H1 (cell line): ENCODE measurements around the gene DNAJB12. TPM values are rescaled to one million over a fixed set of nuclear protein-coding genes. Genes with fewer than 3 reads are reported as not detected.

ENCODE experiments used
- ATF3 ChIP-seq: IDR thresholded peaks from 2 replicates; pipeline ENCODE4 v1.6.1; 2011; ENCODE audit warnings: low read depth, mild to moderate bottlenecking, low read length; ENCODE audit not compliant: insufficient read depth
- CBX8 ChIP-seq: fragments of 300-800, 300-1000 bp; sonication (generic); IDR thresholded peaks from 2 replicates; pipeline ENCODE4 v1.7.1; 2016; ENCODE audit warnings: low read depth, low read length, borderline replicate concordance
- CEBPB ChIP-seq: IDR thresholded peaks from 2 replicates; pipeline ENCODE4 v1.6.1; 2012; ENCODE audit warnings: low read depth, low read length
- CHD2 ChIP-seq: IDR thresholded peaks from 2 replicates; pipeline ENCODE4 v1.6.1; 2012; ENCODE audit warnings: low read length, improper control_type of control experiment
- EP300 ChIP-seq, 2 experiments: IDR thresholded peaks; 1 replicate in 1 of 2; 2 replicates in 1 of 2; pipeline ENCODE4 v1.6.1; 2011 to 2012; ENCODE audit warnings: low read depth in 2 of 2, low read length in 2 of 2, mild to moderate bottlenecking in 2 of 2, borderline replicate concordance in 1 of 2, inconsistent platforms in 1 of 2, moderate library complexity in 1 of 2
- EZH2 ChIP-seq: fragments of 200-600 bp; sonication (generic); IDR thresholded peaks from 2 replicates; pipeline ENCODE4 v1.7.1; 2012; ENCODE audit warnings: low read depth, mild to moderate bottlenecking, moderate library complexity, low read length, inconsistent platforms; ENCODE audit not compliant: severe bottlenecking
- FOSL1 ChIP-seq: IDR thresholded peaks from 2 replicates; pipeline ENCODE4 v1.6.1; 2011; ENCODE audit warnings: mild to moderate bottlenecking, low read depth, low read length, moderate library complexity; ENCODE audit not compliant: insufficient read depth
- GABPA ChIP-seq: IDR thresholded peaks from 2 replicates; pipeline ENCODE4 v1.6.1; 2011; ENCODE audit warnings: mild to moderate bottlenecking, low read length, moderate library complexity, borderline replicate concordance; ENCODE audit not compliant: insufficient read depth
- JUND ChIP-seq: IDR thresholded peaks from 2 replicates; pipeline ENCODE4 v1.6.1; 2011; ENCODE audit warnings: mild to moderate bottlenecking, improper control_type of control experiment, low read length
- KDM1A ChIP-seq: fragments of 200-600, 300-600 bp; sonication (generic); IDR thresholded peaks from 2 replicates; pipeline ENCODE4 v1.7.1; 2016; ENCODE audit warnings: mild to moderate bottlenecking, low read length, borderline replicate concordance
- KDM4A ChIP-seq: IDR thresholded peaks from one replicate; pipeline ENCODE4 v1.7.1; 2012; ENCODE audit warnings: low read depth, mild to moderate bottlenecking, moderate library complexity, low read length, inconsistent platforms; ENCODE audit not compliant: severe bottlenecking
- MAFK ChIP-seq: IDR thresholded peaks from 2 replicates; pipeline ENCODE4 v1.6.1; 2012; ENCODE audit warnings: low read depth, mild to moderate bottlenecking, improper control_type of control experiment, low read length
- NRF1 ChIP-seq: IDR thresholded peaks from 2 replicates; pipeline ENCODE4 v1.6.1; 2011; ENCODE audit warnings: mild to moderate bottlenecking, low read depth, low read length, improper control_type of control experiment
- PHF8 ChIP-seq: fragments of 200-600 bp; sonication (generic); conservative IDR thresholded peaks from 2 replicates; pipeline ENCODE4 v1.7.1; 2012; ENCODE audit warnings: low read depth, mild to moderate bottlenecking, inconsistent platforms, low read length, moderate library complexity
- RAD21 ChIP-seq, 2 experiments: IDR thresholded peaks in 1 of 2; conservative IDR thresholded peaks in 1 of 2; 2 replicates each; pipeline ENCODE4 v1.6.1; 2011; ENCODE audit warnings: low read depth in 2 of 2, low read length in 2 of 2, improper control_type of control experiment in 1 of 2, inconsistent platforms in 1 of 2, mild to moderate bottlenecking in 1 of 2, moderate library complexity in 1 of 2
- RFX5 ChIP-seq: IDR thresholded peaks from 2 replicates; pipeline ENCODE4 v1.6.1; 2011; ENCODE audit warnings: low read depth, low read length, improper control_type of control experiment, borderline replicate concordance
- RXRA ChIP-seq: IDR thresholded peaks from 2 replicates; pipeline ENCODE4 v1.6.1; 2011; ENCODE audit warnings: low read depth, mild to moderate bottlenecking, low read length, moderate library complexity; ENCODE audit not compliant: insufficient read depth
- SIN3A ChIP-seq, 2 experiments: IDR thresholded peaks in 1 of 2; conservative IDR thresholded peaks in 1 of 2; 2 replicates each; pipeline ENCODE4 v1.6.1; 2011 to 2012; ENCODE audit warnings: low read length in 2 of 2, improper control_type of control experiment in 1 of 2, low read depth in 1 of 2, mild to moderate bottlenecking in 1 of 2
- SIX5 ChIP-seq: IDR thresholded peaks from 2 replicates; pipeline ENCODE4 v1.6.1; 2011; ENCODE audit warnings: mild to moderate bottlenecking, low read depth, low read length
- SP4 ChIP-seq: IDR thresholded peaks from 2 replicates; pipeline ENCODE4 v1.6.1; 2012; ENCODE audit warnings: low read length, inconsistent platforms
- SRF ChIP-seq: IDR thresholded peaks from 2 replicates; pipeline ENCODE4 v1.6.1; 2011; ENCODE audit warnings: mild to moderate bottlenecking, low read depth, low read length, moderate library complexity
- SUZ12 ChIP-seq: fragments of 200-600 bp; sonication (generic); IDR thresholded peaks from 2 replicates; pipeline ENCODE4 v1.6.1; 2012; ENCODE audit warnings: mild to moderate bottlenecking, inconsistent platforms, low read length, moderate library complexity, mixed read lengths
- TCF12 ChIP-seq: IDR thresholded peaks from 2 replicates; pipeline ENCODE4 v1.6.1; 2011; ENCODE audit warnings: low read depth, mild to moderate bottlenecking, low read length
- TEAD4 ChIP-seq: IDR thresholded peaks from 2 replicates; pipeline ENCODE4 v1.6.1; 2012; ENCODE audit warnings: low read depth, low read length, inconsistent platforms, mixed read lengths
- polyA plus RNA-seq, 7 experiments: library from polyadenylated mRNA; depleted of rRNA in 3 of 7; stranded (reverse) in 5 of 7; unstranded in 2 of 7; fragments of >200 nt in 5 of 7; fragments of 200-250 nt in 2 of 7; gene quantifications; 1 replicate in 5 of 7; 2 replicates in 1 of 7; 4 replicates in 1 of 7; pipeline versions ENCODE4 v1.2.1 to v1.2.3, GENCODE V29; 2011 to 2013; ENCODE audit warnings: missing spikeins in 2 of 7, mixed read lengths in 2 of 7
- total RNA-seq: library from RNA; stranded (reverse); fragmentation: NEBNext Ultra II Directional; extraction: Animal tissue kit (Norgen Biotek cat#: 25700); gene quantifications from 2 replicates; pipeline ENCODE4 v1.2.1, GENCODE V29; 2021

DNAJB12 gene
- total and polyA plus RNA-seq, 2 of the 8 experiments (the other 6 are each of a cell fraction or from before 2014, with no cell fraction given) = 10.8 to 20.5 TPM

GRCh38 chr10:72297805-72298591 lies 56.7 kb downstream of the DNAJB12 start (continued):
- no peak; a peak in 2 of 4 replicates for TF ChIP-seq SIN3A (conservative IDR thresholded peaks at IDR 0.05 in 1 of 2, IDR thresholded peaks at IDR 0.05 in 1 of 2; ENCODE audit: low read depth in 1 of 2, low read length in 2 of 2)
- TF ChIP-seq FOSL1 = no peak
- no peak for TF ChIP-seq MAFK
- TF ChIP-seq EP300 (IDR thresholded peaks at IDR 0.05; ENCODE audit: borderline replicate concordance in 1 of 2, low read depth in 2 of 2, low read length in 2 of 2) = no peak
- TF ChIP-seq TEAD4 = no peak
- peak; percentile 63 for TF ChIP-seq JUND
- TF ChIP-seq PHF8 = peak; percentile 46; the same call in 1 of the 2 replicates
- no peak for TF ChIP-seq RAD21 (IDR thresholded peaks at IDR 0.05 in 1 of 2, conservative IDR thresholded peaks at IDR 0.05 in 1 of 2; ENCODE audit: low read depth in 2 of 2, low read length in 2 of 2)
- TF ChIP-seq SP4 = no peak
- TF ChIP-seq CEBPB = no peak
- no peak for TF ChIP-seq ATF3
- no peak for TF ChIP-seq RXRA
- TF ChIP-seq CHD2 = peak; percentile 82
- TF ChIP-seq EZH2 = no peak
- TF ChIP-seq GABPA = no peak
- TF ChIP-seq SRF = no peak
- no peak for TF ChIP-seq SUZ12
- no peak for TF ChIP-seq KDM1A
- TF ChIP-seq RFX5 = no peak
- TF ChIP-seq SIX5 = no peak
- no peak for TF ChIP-seq CBX8
- TF ChIP-seq KDM4A = no peak
- TF ChIP-seq NRF1 = no peak
- TF ChIP-seq TCF12 = no peak
